Measurements from ENCODE around the gene CYP4A11.
"Not testable (repeated sequence)": the region's sequence is repeated elsewhere in the genome, so short reads cannot be mapped to it uniquely, and the experiment has no call there.

Gene CYP4A11, protein sequence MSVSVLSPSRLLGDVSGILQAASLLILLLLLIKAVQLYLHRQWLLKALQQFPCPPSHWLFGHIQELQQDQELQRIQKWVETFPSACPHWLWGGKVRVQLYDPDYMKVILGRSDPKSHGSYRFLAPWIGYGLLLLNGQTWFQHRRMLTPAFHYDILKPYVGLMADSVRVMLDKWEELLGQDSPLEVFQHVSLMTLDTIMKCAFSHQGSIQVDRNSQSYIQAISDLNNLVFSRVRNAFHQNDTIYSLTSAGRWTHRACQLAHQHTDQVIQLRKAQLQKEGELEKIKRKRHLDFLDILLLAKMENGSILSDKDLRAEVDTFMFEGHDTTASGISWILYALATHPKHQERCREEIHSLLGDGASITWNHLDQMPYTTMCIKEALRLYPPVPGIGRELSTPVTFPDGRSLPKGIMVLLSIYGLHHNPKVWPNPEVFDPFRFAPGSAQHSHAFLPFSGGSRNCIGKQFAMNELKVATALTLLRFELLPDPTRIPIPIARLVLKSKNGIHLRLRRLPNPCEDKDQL

DNA sequence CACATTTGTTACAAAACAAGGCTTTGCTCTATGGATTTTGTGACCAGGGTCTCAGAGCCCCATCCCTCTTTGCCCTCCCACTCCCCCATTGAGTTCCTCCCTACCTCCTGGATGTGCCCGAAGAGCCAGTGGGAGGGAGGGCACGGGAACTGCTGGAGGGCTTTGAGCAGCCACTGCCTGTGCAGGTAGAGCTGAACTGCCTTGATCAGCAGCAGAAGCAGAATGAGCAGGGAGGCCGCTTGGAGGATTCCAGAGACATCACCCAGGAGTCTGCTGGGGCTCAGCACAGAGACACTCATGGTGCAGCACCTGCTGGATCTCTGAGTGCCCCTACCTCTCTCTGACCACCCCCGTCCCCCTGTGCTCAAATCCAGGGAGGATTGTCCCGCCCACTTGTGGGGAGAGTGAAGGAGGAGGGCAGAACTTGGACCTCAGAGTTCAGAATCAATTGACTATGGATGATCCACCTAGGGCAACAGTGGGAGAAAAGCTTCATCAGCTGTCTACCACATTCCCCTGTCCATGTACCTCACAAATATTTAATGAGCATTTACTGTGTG is at the start of gene CYP4A11:
CYP4A11 (minus strand) TSS at position 342 of the 560 bp plus-strand sequence; CDS start at position 299, 43 bp downstream.
- H3K9ac ChIP-seq (ENCODE audit: low read length): no peak within 1 kb of the TSS
- H3K4me3 ChIP-seq (ENCODE audit: low read length): no peak within 1 kb of the TSS
- H3K27me3 ChIP-seq (ENCODE audit: control insufficient read depth, insufficient read depth, low read length): no peaks in the 10 kb centered on the region
- no peaks in the 10 kb centered on the region for H3K4me1 ChIP-seq (ENCODE audit: control insufficient read depth, insufficient read depth, low read length)
- H3K27ac ChIP-seq (ENCODE audit: low read depth, low read length): no peak within 1 kb of the TSS
- no peaks in the 10 kb centered on the region for H3K36me3 ChIP-seq (ENCODE audit: control insufficient read depth, insufficient read depth, low read length)

DNA sequence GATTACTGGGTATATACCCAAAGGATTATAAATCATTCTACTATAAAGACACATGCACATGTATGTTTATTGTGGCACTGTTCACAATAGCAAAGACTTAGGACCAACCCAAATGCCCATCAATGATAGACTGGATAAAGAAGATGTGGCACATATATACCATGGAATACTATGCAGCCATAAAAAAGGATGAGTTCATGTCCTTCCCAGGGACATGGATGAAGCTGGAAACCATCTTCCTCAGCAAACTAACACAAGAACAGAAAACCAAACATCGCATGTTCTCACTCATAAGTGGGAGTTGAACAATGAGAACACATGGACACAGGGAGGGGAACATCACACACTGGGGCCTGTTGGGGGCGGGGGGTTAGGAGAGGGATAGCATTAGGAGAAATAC is 49.3 kb upstream of the CYP4A11 start:
- not testable (repeated sequence) for H3K36me3 ChIP-seq (ENCODE audit: control insufficient read depth, insufficient read depth, low read length); H3K4me1 ChIP-seq (ENCODE audit: control insufficient read depth, insufficient read depth, low read length); H3K27me3 ChIP-seq (ENCODE audit: control insufficient read depth, insufficient read depth, low read length); H3K9ac ChIP-seq (ENCODE audit: low read length); H3K4me3 ChIP-seq (ENCODE audit: low read length); H3K27ac ChIP-seq (ENCODE audit: low read depth, low read length)

DNA sequence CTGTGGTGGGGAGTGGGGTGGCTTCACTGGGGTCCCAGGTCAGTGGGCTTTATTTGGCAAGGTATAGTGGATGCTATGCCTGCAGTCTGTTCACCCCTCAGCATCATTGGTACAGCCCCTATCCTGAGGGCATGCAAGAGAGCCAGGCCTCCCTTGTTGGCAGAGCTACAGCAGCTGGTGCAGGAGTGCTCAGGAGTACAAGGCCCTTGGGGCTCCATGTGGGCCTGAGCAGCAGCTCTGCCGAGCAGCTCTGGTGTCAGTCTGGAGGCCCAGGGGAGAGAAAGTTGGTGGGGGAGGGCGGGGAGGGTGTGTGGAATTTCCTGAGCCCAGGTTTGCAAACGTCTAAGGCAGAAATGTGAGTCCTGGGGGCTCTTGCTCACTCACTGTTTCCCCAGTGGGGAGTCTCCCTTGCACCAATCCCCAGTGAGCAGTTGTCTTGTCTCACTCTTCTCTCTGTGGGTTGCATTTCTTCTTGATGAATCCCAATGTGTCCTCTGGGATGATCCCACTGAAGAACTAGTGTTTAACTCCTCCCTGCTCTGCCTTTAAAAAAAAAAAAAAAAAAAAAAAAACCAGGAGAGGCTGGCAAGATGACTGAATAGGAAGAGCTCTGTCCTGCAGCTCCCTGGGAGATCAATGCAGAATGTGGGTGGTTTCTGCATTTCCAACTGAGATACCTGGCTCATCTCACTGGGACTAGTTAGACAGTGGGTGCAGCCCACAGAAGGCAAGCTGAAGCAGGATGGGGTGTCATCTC is 42.7 kb upstream of the CYP4A11 start:
- no peak overlapping the region for H3K27ac ChIP-seq (ENCODE audit: low read depth, low read length)
- H3K4me3 ChIP-seq (ENCODE audit: low read length): no peak overlapping the region
- H3K9ac ChIP-seq (ENCODE audit: low read length): no peak overlapping the region
- no peaks in the 10 kb centered on the region for H3K27me3 ChIP-seq (ENCODE audit: control insufficient read depth, insufficient read depth, low read length)
- H3K4me1 ChIP-seq (ENCODE audit: control insufficient read depth, insufficient read depth, low read length): no peaks in the 10 kb centered on the region
- no peaks in the 10 kb centered on the region for H3K36me3 ChIP-seq (ENCODE audit: control insufficient read depth, insufficient read depth, low read length)

DNA sequence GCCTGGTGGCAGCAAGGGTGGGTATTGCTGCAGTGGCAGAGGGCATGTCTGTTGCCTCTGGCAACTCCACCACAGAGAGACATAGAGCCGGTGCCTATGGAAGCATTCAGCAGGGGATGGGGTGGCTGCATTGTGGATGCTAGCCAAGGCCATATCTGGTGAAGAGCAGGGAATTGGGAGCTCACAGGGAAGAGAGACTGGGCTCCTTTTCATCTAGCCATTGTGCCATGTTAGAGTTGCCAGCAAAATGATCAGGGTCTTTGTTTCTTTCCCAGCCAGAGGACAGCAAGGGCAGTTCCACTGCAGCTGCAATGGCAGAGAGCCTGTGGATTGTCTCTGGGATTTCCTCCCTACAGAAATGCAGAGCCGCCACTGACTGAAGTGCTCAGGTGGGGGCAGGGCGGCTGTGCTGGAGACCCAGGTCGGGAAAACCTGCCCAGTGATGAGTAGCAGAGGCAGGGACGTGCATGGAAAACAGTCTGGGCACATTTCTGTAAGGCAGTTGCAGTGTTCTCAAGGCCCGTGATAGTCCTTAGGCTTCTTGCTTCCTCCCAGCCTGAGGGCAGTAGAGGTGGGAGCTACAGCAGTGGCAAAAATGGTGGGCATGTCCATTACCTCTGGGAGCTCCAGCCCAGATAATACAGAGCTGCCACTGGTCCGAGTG is 42.0 kb upstream of the CYP4A11 start:
- Histone ChIP-seq H3K9ac (ENCODE audit: low read length) (no peak overlapping the region), H3K27ac (ENCODE audit: low read depth, low read length) (no peak overlapping the region), H3K27me3 (ENCODE audit: control insufficient read depth, insufficient read depth, low read length) (no peaks in the 10 kb centered on the region), H3K4me3 (ENCODE audit: low read length) (no peak overlapping the region), H3K36me3 (ENCODE audit: control insufficient read depth, insufficient read depth, low read length) (no peaks in the 10 kb centered on the region), H3K4me1 (ENCODE audit: control insufficient read depth, insufficient read depth, low read length) (no peaks in the 10 kb centered on the region)

DNA sequence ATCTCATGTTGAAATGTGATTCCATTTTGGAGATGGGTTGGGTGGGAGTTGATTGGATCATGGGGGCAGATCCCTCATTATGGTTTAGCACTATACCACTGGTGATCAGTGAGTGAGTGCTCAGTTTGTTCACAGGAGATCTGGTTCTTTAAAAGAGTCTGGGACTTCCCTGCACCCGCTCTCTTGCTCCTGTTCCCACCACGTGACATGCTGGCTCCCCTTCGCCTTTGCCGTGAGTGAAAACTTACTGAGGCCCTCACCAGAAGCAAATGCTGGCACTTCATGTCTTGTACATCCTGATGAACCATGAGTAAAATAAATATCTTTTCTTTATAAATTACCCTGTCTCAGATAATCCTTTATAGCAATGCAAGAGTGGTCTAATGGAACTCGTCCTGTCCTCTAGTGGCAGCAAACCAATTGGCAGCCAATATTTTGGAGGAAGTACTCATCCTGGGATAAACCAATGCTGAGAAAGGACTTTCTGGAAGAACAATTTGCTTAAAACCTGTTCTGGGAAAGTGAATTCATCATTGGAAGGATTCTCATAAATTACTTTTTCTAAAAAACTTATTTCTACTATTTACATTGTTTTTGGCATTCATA is 27.8 kb upstream of the CYP4A11 start:
- H3K36me3 ChIP-seq (ENCODE audit: control insufficient read depth, insufficient read depth, low read length): no peaks in the 10 kb centered on the region
- no peak overlapping the region for H3K9ac ChIP-seq (ENCODE audit: low read length)
- no peak overlapping the region for H3K27ac ChIP-seq (ENCODE audit: low read depth, low read length)
- no peak overlapping the region for H3K4me3 ChIP-seq (ENCODE audit: low read length)
- no peaks in the 10 kb centered on the region for H3K4me1 ChIP-seq (ENCODE audit: control insufficient read depth, insufficient read depth, low read length)
- no peaks in the 10 kb centered on the region for H3K27me3 ChIP-seq (ENCODE audit: control insufficient read depth, insufficient read depth, low read length)

DNA sequence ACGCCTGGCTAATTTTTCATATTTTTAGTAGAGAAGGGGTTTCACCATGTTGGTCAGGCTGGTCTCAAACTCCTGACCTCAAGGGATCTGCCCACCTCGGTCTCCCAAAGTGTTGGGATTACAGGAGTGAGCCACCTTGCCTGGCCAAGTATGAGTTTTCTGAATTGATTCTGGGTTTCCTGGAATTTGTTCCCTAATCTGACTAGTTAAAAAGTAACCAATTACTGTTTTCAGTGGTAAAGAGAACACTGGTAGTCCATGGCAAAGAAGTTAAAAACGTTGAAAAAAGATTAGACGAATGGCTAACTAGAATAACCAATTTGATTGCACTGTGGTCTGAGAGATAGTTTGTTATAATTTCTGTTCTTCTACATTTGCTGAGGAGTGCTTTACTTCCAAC is 21.0 kb upstream of the CYP4A11 start:
- H3K27ac ChIP-seq (ENCODE audit: low read depth, low read length); H3K9ac ChIP-seq (ENCODE audit: low read length); H3K36me3 ChIP-seq (ENCODE audit: control insufficient read depth, insufficient read depth, low read length); H3K27me3 ChIP-seq (ENCODE audit: control insufficient read depth, insufficient read depth, low read length); H3K4me1 ChIP-seq (ENCODE audit: control insufficient read depth, insufficient read depth, low read length); H3K4me3 ChIP-seq (ENCODE audit: low read length): not testable (repeated sequence)

DNA sequence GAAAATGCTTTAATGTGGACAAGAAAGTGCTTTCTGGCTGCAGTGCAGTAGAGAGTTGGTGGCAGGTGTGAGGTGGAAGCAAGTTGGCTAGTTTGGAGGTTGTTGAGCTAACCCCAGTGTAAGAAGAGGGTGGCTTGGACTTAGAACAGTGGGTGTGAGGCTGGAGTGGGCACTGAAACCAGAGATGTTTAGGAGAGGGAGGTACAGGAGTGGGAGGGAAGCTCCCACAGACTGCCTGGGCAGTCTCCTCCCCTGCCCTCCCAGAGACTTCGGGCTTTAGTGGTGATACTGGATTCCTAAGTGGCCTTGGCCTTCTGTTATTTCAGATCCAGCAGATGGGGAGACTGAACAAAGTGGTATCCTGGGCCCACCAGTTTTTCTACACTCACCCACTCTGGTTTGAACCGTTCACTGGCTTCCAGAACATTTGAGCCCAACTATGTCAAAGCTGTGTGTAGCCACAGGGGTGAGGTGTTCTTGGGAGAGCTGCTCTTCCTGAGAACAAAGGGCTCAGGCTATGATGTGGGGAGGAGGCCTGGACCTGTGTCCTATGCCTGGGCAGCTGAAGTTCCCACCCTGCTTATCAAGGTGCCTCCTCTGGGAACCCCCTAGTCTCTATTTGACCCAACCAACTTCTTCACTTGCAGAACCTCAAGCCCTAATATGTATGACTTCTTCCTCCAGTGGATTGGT is 19.9 kb upstream of the CYP4A11 start:
- no peak overlapping the region for H3K27ac ChIP-seq (ENCODE audit: low read depth, low read length)
- H3K4me1 ChIP-seq (ENCODE audit: control insufficient read depth, insufficient read depth, low read length): no peaks in the 10 kb centered on the region
- H3K36me3 ChIP-seq (ENCODE audit: control insufficient read depth, insufficient read depth, low read length): no peaks in the 10 kb centered on the region
- no peak overlapping the region for H3K9ac ChIP-seq (ENCODE audit: low read length)
- H3K27me3 ChIP-seq (ENCODE audit: control insufficient read depth, insufficient read depth, low read length): no peaks in the 10 kb centered on the region
- H3K4me3 ChIP-seq (ENCODE audit: low read length): no peak overlapping the region

DNA sequence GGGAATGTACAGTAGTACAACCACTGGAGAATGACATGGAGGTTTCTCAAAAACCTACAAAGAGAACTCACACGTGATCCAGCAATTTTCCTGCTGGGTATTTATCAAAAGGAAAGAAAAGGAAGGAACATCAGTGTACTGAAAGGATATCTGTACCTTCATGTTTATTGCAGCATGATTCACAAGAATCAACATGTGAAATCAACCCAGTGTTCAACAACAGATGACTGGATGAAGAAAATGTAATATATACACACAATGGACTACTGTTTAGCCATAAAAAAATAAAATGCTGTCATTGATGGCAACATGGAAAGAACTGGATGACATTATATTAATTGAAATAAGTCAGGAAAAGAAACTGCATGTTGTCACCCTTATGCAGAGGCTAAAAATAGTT is 19.0 kb upstream of the CYP4A11 start:
- H3K4me3 ChIP-seq (ENCODE audit: low read length): no peak overlapping the region
- H3K27me3 ChIP-seq (ENCODE audit: control insufficient read depth, insufficient read depth, low read length): no peaks in the 10 kb centered on the region
- no peaks in the 10 kb centered on the region for H3K4me1 ChIP-seq (ENCODE audit: control insufficient read depth, insufficient read depth, low read length)
- no peak overlapping the region for H3K27ac ChIP-seq (ENCODE audit: low read depth, low read length)
- no peaks in the 10 kb centered on the region for H3K36me3 ChIP-seq (ENCODE audit: control insufficient read depth, insufficient read depth, low read length)
- no peak overlapping the region for H3K9ac ChIP-seq (ENCODE audit: low read length)

DNA sequence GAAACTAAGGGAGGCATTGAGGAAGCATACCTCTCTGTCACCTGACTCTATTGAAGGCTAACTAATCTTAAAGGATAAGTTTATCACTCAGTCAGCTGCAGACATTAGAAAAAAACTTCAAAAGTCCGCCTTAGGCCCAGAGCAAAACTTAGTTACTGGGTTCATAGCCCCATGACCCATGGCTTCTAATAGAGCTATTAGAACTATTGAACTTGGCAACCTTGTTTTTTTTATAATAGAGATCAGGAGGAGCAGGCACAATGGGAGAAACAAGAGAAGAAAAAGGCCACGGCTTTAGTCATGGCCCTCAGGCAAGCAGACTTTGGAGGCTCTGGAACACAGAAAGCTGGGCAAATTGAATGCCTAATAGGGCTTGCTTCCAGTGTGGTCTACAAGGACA is 13.8 kb upstream of the CYP4A11 start:
- not testable (repeated sequence) for H3K27me3 ChIP-seq (ENCODE audit: control insufficient read depth, insufficient read depth, low read length); H3K36me3 ChIP-seq (ENCODE audit: control insufficient read depth, insufficient read depth, low read length); H3K4me3 ChIP-seq (ENCODE audit: low read length); H3K4me1 ChIP-seq (ENCODE audit: control insufficient read depth, insufficient read depth, low read length); H3K27ac ChIP-seq (ENCODE audit: low read depth, low read length); H3K9ac ChIP-seq (ENCODE audit: low read length)

DNA sequence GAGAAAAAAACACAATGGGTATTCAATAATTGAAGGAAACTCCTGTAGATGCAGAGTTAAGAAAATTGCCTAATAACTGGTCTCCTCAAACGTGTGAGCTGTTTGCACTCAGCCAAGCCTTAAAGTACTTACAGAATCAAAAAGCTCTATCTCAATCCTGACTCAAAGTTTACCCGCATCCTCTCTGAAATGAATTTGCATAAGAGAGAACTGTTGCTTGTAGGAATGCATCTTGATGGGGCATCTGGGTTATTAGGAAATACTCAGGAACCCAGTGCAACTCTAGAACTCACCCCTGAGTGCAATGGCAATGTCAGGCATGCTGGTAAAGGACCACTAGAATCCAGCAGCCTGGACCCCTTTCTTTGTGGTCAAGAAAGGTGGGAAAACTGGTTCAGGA is 12.6 kb upstream of the CYP4A11 start:
- not testable (repeated sequence) for H3K4me3 ChIP-seq (ENCODE audit: low read length); H3K9ac ChIP-seq (ENCODE audit: low read length); H3K4me1 ChIP-seq (ENCODE audit: control insufficient read depth, insufficient read depth, low read length); H3K27ac ChIP-seq (ENCODE audit: low read depth, low read length); H3K27me3 ChIP-seq (ENCODE audit: control insufficient read depth, insufficient read depth, low read length); H3K36me3 ChIP-seq (ENCODE audit: control insufficient read depth, insufficient read depth, low read length)

DNA sequence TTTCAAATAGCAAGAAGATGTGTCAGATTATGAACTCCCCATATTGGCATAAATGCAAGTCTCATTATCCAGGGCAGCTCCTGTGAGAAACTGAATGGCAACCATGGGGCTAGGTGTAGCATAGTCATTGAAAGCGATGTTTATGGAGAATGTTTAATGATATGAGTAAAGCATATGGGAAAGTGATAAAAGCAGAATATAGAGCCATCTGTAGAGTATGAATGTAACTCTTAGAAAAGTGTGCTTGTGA is 8.1 kb upstream of the CYP4A11 start:
- not testable (repeated sequence) for H3K4me1 ChIP-seq (ENCODE audit: control insufficient read depth, insufficient read depth, low read length); H3K9ac ChIP-seq (ENCODE audit: low read length); H3K27me3 ChIP-seq (ENCODE audit: control insufficient read depth, insufficient read depth, low read length); H3K27ac ChIP-seq (ENCODE audit: low read depth, low read length); H3K36me3 ChIP-seq (ENCODE audit: control insufficient read depth, insufficient read depth, low read length); H3K4me3 ChIP-seq (ENCODE audit: low read length)
